HL-60 (cell line): ENCODE measurements around the gene COL18A1.

Experiments used
- DNase-seq, 2 experiments: peaks; one replicate each; pipeline ENCODE4 v3.0.0-alpha.2; 2010 to 2020; ENCODE audit warnings: low read depth in 1 of 2, low spot score in 1 of 2
- H3K27ac ChIP-seq: fragments of 250-450 bp; sonication (Bioruptor Pico); replicated peaks from 2 replicates; pipeline ENCODE4 v1.5.1; 2020; ENCODE audit warnings: mild to moderate bottlenecking, moderate library complexity
- H3K27me3 ChIP-seq: fragments of 250-450 bp; sonication (Bioruptor Pico); 2 replicates; pipeline ENCODE4 v1.5.1; 2021; ENCODE audit warnings: mild to moderate bottlenecking, moderate library complexity; ENCODE audit not compliant: insufficient read depth, poor library complexity, severe bottlenecking
- H3K4me3 ChIP-seq: replicated peaks from 2 replicates; pipeline ENCODE4 v1.5.1; 2011; ENCODE audit warnings: mild to moderate bottlenecking, control low read depth, low read length; ENCODE audit not compliant: insufficient read depth
- GABPA ChIP-seq: IDR thresholded peaks from 2 replicates; pipeline ENCODE4 v1.6.1; 2012; ENCODE audit warnings: low read depth
- POLR2AphosphoS5 ChIP-seq: IDR thresholded peaks from 2 replicates; pipeline ENCODE4 v1.6.1; 2012; ENCODE audit warnings: low read depth
- SPI1 ChIP-seq: IDR thresholded peaks from 2 replicates; pipeline ENCODE4 v1.6.1; 2012; ENCODE audit warnings: low read depth, mild to moderate bottlenecking, borderline replicate concordance
- TF ChIP-seq, protein P1 (sequence below): IDR thresholded peaks from one replicate; pipeline ENCODE4 v1.5.1; 2011; ENCODE audit warnings: low read length, control low read depth, inconsistent platforms; ENCODE audit not compliant: insufficient read depth
- TF ChIP-seq, protein P2 (sequence below): IDR thresholded peaks from 2 replicates; pipeline ENCODE4 v1.6.1; 2012; ENCODE audit warnings: low read depth; ENCODE audit not compliant: insufficient replicate concordance

Gene COL18A1

DNA sequence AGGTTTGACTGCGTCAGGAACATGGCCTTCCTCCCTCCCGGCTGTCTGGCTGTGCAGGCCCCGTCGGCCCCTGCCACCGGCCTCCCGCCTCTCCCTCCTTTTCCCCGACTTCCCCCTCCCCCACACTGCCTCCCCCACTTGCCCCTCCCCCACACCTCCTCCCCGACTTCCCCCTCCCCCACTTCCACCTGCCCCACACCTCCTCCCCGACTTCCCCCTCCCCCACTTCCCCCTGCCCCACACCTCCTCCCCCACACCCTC is 84.7 kb downstream of the COL18A1 start:
- DNase-seq: no peak

DNA sequence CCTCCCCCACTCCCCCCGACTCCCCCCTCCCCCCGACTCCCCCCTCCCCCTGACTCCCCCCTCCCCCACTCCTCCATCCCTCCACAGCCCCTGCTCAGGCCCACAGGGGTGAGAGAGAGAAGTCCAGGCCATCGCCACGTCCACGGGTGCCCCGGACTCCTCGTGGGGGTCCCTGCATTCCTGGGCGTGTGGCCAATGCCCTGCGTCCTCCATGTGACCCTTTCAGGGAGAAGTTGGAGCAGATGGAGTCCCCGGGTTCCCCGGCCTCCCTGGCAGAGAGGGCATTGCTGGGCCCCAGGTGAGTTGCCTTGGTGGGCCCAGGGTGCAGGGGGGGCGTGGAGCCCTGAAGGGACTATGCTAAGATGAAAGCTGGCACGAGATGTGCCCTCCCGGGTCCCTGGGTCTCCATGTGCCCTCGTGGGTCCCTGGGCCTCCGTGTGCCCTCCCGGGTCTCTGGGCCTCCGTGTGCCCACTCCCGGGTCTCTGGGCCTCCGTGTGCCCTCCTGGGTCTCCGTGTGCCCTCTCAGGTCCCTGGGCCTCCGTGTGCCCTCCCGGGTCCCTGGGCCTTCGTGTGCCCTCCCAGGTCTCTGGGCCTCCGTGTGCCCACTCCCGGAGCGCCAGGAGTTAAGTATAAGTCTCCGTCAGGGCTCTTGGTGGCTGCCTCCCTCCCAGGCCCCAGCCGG is 85.2 kb downstream of the COL18A1 start:
- Histone ChIP-seq H3K27ac (no peak overlapping the region), H3K4me3 (no peak overlapping the region), H3K27me3 (no peaks in the 10 kb centered on the region)
- TF ChIP-seq, protein P1, sequence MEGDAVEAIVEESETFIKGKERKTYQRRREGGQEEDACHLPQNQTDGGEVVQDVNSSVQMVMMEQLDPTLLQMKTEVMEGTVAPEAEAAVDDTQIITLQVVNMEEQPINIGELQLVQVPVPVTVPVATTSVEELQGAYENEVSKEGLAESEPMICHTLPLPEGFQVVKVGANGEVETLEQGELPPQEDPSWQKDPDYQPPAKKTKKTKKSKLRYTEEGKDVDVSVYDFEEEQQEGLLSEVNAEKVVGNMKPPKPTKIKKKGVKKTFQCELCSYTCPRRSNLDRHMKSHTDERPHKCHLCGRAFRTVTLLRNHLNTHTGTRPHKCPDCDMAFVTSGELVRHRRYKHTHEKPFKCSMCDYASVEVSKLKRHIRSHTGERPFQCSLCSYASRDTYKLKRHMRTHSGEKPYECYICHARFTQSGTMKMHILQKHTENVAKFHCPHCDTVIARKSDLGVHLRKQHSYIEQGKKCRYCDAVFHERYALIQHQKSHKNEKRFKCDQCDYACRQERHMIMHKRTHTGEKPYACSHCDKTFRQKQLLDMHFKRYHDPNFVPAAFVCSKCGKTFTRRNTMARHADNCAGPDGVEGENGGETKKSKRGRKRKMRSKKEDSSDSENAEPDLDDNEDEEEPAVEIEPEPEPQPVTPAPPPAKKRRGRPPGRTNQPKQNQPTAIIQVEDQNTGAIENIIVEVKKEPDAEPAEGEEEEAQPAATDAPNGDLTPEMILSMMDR: no peak
- DNase-seq: no peak

More for the DNA sequence above, 84.7 kb downstream of the COL18A1 start:
- Histone ChIP-seq H3K27ac (no peak overlapping the region), H3K27me3 (no peaks in the 10 kb centered on the region), H3K4me3 (no peak overlapping the region)
- TF ChIP-seq POLR2AphosphoS5 (no peak), GABPA (no peak), SPI1 (no peak)
- TF ChIP-seq, protein P1: no peak
- TF ChIP-seq, protein P2, sequence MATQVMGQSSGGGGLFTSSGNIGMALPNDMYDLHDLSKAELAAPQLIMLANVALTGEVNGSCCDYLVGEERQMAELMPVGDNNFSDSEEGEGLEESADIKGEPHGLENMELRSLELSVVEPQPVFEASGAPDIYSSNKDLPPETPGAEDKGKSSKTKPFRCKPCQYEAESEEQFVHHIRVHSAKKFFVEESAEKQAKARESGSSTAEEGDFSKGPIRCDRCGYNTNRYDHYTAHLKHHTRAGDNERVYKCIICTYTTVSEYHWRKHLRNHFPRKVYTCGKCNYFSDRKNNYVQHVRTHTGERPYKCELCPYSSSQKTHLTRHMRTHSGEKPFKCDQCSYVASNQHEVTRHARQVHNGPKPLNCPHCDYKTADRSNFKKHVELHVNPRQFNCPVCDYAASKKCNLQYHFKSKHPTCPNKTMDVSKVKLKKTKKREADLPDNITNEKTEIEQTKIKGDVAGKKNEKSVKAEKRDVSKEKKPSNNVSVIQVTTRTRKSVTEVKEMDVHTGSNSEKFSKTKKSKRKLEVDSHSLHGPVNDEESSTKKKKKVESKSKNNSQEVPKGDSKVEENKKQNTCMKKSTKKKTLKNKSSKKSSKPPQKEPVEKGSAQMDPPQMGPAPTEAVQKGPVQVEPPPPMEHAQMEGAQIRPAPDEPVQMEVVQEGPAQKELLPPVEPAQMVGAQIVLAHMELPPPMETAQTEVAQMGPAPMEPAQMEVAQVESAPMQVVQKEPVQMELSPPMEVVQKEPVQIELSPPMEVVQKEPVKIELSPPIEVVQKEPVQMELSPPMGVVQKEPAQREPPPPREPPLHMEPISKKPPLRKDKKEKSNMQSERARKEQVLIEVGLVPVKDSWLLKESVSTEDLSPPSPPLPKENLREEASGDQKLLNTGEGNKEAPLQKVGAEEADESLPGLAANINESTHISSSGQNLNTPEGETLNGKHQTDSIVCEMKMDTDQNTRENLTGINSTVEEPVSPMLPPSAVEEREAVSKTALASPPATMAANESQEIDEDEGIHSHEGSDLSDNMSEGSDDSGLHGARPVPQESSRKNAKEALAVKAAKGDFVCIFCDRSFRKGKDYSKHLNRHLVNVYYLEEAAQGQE: no peak

DNA sequence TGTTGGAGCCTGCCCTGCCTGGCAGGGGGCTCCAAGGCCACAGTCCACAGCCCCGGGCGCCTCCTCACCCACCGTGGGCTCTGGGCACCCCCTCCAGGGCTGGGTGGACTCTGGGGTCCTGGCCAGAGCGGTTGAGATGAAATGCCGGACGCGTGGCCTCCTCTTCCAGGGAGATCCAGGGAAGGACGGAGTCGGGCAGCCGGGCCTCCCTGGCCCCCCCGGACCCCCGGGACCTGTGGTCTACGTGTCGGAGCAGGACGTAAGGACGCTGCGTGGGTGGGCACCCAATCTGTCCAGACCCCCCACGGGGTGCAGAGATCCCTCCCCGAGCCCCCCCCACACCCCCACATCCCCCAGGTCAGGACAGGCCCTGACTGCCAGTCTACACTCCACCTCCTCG is 86.1 kb downstream of the COL18A1 start:
- TF ChIP-seq SPI1 (no peak), POLR2AphosphoS5 (no peak), GABPA (no peak)
- TF ChIP-seq, protein P1: no peak
- TF ChIP-seq, protein P2: no peak
- Histone ChIP-seq H3K4me3 (no peak overlapping the region), H3K27me3 (no peaks in the 10 kb centered on the region), H3K27ac (no peak overlapping the region)
- no peak for DNase-seq

DNA sequence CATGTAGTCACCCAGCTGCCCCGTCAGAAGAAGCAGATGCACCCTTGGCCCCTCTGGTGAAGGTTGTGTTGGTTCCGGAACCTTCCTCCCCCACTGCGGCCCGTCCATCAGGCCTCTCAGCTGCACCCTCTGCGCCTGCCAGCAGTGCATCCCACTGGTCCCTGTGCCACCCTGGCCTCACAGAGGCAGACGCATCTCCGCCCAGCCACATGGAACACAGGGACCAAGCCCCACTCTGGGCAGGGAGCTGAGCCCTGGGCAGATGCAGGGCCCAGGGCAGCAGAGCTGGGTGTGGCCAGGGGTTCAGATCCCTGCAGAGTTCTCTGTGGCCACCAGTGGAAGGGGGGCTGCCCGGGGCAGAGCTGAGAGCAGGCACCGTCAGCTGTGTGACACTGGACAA is 86.7 kb downstream of the COL18A1 start:
- TF ChIP-seq POLR2AphosphoS5 (no peak), GABPA (no peak), SPI1 (no peak)
- TF ChIP-seq, protein P1: no peak
- TF ChIP-seq, protein P2: no peak
- Histone ChIP-seq H3K27me3 (no peaks in the 10 kb centered on the region), H3K27ac (no peak overlapping the region), H3K4me3 (no peak overlapping the region)
- no peak for DNase-seq
